ENCODE results near the gene HRH1. TPM values are rescaled to one million over a fixed set of nuclear protein-coding genes. Genes with fewer than 3 reads are reported as not detected.

Gene HRH1
- total RNA-seq, 1 donor from 2014 or later: 0.90 TPM

GRCh38 chr3:11297126-11297525 lies 142.8 kb downstream of the HRH1 start:
- H3K4me1 Mint-ChIP-seq (ENCODE audit: unreplicated experiment): no peaks in the 10 kb centered on the region
- peaks cover 10% of the 10 kb centered on the region for H3K36me3 Mint-ChIP-seq (ENCODE audit: low read depth, unreplicated experiment)
- peaks cover 2% of the 10 kb centered on the region for H3K27me3 Mint-ChIP-seq (ENCODE audit: unreplicated experiment)
- TF ChIP-seq, protein P1, sequence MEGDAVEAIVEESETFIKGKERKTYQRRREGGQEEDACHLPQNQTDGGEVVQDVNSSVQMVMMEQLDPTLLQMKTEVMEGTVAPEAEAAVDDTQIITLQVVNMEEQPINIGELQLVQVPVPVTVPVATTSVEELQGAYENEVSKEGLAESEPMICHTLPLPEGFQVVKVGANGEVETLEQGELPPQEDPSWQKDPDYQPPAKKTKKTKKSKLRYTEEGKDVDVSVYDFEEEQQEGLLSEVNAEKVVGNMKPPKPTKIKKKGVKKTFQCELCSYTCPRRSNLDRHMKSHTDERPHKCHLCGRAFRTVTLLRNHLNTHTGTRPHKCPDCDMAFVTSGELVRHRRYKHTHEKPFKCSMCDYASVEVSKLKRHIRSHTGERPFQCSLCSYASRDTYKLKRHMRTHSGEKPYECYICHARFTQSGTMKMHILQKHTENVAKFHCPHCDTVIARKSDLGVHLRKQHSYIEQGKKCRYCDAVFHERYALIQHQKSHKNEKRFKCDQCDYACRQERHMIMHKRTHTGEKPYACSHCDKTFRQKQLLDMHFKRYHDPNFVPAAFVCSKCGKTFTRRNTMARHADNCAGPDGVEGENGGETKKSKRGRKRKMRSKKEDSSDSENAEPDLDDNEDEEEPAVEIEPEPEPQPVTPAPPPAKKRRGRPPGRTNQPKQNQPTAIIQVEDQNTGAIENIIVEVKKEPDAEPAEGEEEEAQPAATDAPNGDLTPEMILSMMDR (IDR thresholded peaks at IDR 0.05; ENCODE audit: unreplicated experiment): no peak
- no peak for DNase-seq (ENCODE audit: low spot score)
- no peak overlapping the region for H3K27ac Mint-ChIP-seq (ENCODE audit: unreplicated experiment)
- H3K9me3 Mint-ChIP-seq (ENCODE audit: unreplicated experiment): no peaks in the 10 kb centered on the region
- no peak overlapping the region for H3K4me3 Mint-ChIP-seq (ENCODE audit: unreplicated experiment)

DNA sequence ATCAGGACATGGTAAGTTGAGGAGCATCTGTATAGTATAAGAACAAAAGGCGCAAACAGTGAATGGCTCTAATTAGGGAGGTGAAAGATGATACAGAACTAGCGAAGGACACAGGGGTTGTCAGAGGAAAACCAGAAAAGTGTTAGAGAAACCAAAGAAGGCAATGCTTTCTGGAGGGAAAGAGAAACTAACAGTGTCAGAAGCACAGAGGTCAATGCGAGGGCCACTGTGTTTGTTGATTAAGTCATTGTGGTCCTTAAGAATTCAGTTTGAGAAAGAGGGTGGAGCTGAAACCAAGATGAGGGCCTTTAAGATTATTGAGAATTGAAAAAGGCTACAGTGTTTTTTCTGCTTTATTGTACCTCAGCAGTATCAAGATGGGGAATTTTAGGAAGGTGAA lies 146.7 kb downstream of the HRH1 start:
- Mint-ChIP-seq H3K9me3 (ENCODE audit: unreplicated experiment) (no peaks in the 10 kb centered on the region), H3K4me1 (ENCODE audit: unreplicated experiment) (peaks cover 7% of the 10 kb centered on the region), H3K27ac (ENCODE audit: unreplicated experiment) (no peak overlapping the region), H3K4me3 (ENCODE audit: unreplicated experiment) (no peak overlapping the region), H3K27me3 (ENCODE audit: unreplicated experiment) (no peaks in the 10 kb centered on the region), H3K36me3 (ENCODE audit: low read depth, unreplicated experiment) (peaks cover 23% of the 10 kb centered on the region)
- TF ChIP-seq, protein P1 (IDR thresholded peaks at IDR 0.05; ENCODE audit: unreplicated experiment): no peak
- no peak for DNase-seq (ENCODE audit: low spot score)

GRCh38 chr3:11302444-11302843 lies 148.2 kb downstream of the HRH1 start:
- Mint-ChIP-seq H3K9me3 (ENCODE audit: unreplicated experiment) (no peaks in the 10 kb centered on the region), H3K27me3 (ENCODE audit: unreplicated experiment) (no peaks in the 10 kb centered on the region), H3K27ac (ENCODE audit: unreplicated experiment) (no peak overlapping the region), H3K36me3 (ENCODE audit: low read depth, unreplicated experiment) (peaks cover 21% of the 10 kb centered on the region), H3K4me1 (ENCODE audit: unreplicated experiment) (peaks cover 7% of the 10 kb centered on the region), H3K4me3 (ENCODE audit: unreplicated experiment) (no peak overlapping the region)
- TF ChIP-seq, protein P1 (IDR thresholded peaks at IDR 0.05; ENCODE audit: unreplicated experiment): no peak
- DNase-seq (ENCODE audit: low spot score): no peak

GRCh38 chr3:11304175-11304574 lies 149.9 kb downstream of the HRH1 start:
- H3K27me3 Mint-ChIP-seq (ENCODE audit: unreplicated experiment): no peaks in the 10 kb centered on the region
- no peak overlapping the region for H3K4me3 Mint-ChIP-seq (ENCODE audit: unreplicated experiment)
- no peak overlapping the region for H3K27ac Mint-ChIP-seq (ENCODE audit: unreplicated experiment)
- DNase-seq (ENCODE audit: low spot score): no peak
- TF ChIP-seq, protein P1 (IDR thresholded peaks at IDR 0.05; ENCODE audit: unreplicated experiment): no peak
- H3K4me1 Mint-ChIP-seq (ENCODE audit: unreplicated experiment): peaks cover 7% of the 10 kb centered on the region
- H3K36me3 Mint-ChIP-seq (ENCODE audit: low read depth, unreplicated experiment): peaks cover 34% of the 10 kb centered on the region
- H3K9me3 Mint-ChIP-seq (ENCODE audit: unreplicated experiment): no peaks in the 10 kb centered on the region

GRCh38 chr3:11305509-11305908 lies 151.2 kb downstream of the HRH1 start:
- Mint-ChIP-seq H3K27ac (ENCODE audit: unreplicated experiment) (no peak overlapping the region), H3K36me3 (ENCODE audit: low read depth, unreplicated experiment) (peaks cover 31% of the 10 kb centered on the region), H3K4me3 (ENCODE audit: unreplicated experiment) (no peak overlapping the region), H3K9me3 (ENCODE audit: unreplicated experiment) (no peaks in the 10 kb centered on the region), H3K4me1 (ENCODE audit: unreplicated experiment) (peaks cover 7% of the 10 kb centered on the region), H3K27me3 (ENCODE audit: unreplicated experiment) (no peaks in the 10 kb centered on the region)
- TF ChIP-seq, protein P1 (IDR thresholded peaks at IDR 0.05; ENCODE audit: unreplicated experiment): no peak
- DNase-seq (ENCODE audit: low spot score): no peak

Measured in endothelial cell (in vitro differentiated cells).